HG02759 (cell line): ENCODE measurements around the gene CRTC3.
"Not testable (repeated sequence)": the region's sequence is repeated elsewhere in the genome, so short reads cannot be mapped to it uniquely, and the experiment has no call there.

Experiments
- ATAC-seq: cut with Tn5 transposase; IDR thresholded peaks from one replicate; pipeline ENCODE4 v1.9.1; 2021; ENCODE audit warnings: mild to moderate bottlenecking, moderate library complexity; ENCODE audit not compliant: unreplicated experiment

Gene CRTC3

DNA sequence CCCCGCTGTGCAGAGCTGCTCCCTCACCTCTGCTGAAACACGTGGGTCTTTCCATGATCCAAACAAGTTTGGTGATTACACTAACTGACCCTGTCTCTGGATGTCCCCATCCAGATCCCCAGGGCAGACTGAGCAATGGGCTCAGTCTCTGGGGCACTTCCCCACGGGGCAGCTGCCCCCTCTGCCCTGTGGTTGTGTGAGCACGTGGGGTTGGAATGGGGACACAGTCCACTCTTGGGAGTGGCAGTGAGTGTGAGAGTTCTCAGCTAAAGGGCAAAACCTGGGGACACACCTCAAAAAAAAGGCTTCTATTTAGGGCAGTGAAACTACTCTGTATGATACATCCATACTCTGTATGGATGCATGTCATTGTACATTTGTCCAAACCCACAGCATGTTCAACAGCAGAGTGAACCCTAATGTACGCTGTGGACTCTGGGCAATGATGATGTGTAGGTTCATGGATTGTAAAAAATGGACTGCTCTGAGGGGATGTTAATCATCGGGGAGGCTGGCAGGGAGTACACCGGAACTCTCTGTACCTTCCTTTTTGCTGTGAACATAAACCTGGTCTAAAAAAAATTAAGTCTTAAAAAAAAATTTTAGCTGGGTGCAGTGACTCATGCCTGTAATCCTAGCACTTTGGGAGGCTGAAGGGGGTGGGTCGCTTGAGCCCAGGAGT lies 137.5 kb downstream of the CRTC3 start:
- no peak for ATAC-seq

DNA sequence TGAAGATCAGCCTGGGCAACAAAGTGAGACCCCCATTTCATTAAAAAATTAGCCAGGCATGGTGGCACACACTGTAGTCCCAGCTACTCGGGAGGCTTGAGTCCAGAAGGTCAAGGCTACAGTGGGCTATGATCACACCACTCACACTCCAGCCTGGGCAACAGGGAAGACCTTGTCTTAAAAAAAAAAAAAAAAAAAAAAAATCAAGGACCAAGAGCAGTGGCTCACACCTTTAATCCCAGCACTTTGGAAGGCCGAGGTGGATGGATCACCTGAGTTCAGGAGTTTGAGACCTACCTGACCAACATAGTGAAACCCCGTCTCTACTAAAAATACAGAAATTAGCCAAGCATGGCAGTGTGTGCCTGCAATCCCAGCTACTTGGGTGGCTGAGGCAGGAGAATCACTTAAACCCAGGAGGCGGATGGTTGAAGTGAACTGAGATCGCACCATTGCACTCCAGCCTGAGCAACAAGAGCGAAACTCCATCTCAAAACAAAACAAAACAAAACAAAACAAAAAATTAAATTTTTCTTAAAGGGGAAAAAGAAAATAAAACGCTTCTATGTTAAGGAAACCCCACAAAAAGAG lies 138.1 kb downstream of the CRTC3 start:
- not testable (repeated sequence) for ATAC-seq

DNA sequence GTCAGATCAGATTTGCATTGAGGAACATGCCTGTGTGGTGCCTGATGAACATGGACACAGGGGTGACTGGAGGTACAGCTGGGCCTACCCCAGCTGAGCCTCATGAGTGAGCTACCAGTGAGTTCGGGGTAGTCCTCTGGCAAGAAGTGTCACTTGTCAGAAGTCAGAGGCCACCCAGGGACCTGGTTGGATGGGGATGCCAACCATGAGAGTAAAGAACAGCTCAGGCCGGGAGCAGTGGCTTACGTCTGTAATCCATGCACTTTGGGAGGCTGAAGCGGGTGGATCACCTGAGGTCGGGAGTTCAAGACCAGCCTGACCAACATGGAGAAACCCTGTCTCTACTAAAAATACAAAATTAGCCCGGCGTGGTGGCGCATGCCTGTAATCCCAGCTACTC lies 140.9 kb downstream of the CRTC3 start:
- not testable (repeated sequence) for ATAC-seq

DNA sequence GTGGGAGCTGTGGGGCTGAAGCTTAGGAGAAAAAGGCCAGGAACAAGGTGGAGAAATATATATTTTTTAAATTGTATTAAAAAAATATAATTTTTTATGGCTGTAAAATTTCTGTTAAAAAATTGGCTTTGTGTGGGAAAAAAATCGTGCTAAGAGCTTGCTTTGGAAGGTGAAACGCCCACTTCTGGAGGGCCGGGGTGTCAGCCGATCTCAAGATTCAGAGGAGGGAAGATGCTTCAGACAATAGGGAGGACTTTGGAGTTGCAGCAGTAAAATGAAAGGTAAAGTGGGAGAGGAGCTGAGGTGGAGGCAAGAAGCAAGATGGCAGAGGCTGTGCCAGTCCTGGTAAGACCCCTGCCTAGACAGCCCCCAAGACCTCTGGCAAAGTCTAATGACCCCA lies 141.5 kb downstream of the CRTC3 start:
- ATAC-seq: no peak

DNA sequence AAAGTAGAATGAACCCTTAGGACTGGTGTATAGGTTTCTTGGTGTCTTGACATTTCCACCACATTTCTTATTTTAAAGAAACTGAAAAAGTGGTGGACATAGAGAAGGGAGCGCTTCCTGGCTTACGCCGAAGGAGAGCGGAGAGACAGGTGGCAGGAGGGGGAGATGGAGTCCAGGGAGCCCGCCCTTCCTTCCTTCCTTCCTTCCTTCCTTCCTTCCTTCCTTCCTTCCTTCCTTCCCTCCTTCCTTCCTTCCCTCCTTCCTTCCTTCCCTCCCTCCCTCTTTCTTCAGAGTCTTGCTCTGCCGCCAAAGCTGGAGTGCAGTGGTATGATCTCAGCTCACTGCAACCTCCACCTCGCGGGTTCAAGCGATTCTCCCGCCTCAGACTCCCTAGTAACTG lies 143.6 kb downstream of the CRTC3 start:
- ATAC-seq: not testable (repeated sequence)

DNA sequence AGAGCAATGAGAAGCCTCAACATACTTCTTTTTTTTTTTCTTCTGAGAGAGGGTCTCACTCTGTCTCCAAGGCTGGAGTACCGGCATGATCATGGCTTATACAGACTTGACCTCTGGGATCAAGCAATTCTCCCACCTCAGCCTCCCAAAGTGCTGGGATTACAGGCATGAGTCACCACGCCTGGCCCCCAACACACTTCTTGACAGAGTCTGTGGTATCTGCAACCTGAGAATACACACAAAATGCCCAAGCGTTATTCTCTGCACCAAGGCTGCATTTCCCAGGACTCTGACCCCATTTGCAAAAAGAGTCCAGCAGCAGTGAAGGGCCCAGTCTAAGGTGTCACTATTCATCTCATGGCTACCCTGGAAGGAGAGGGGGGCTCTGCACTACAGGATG lies 144.8 kb downstream of the CRTC3 start:
- no peak for ATAC-seq

DNA sequence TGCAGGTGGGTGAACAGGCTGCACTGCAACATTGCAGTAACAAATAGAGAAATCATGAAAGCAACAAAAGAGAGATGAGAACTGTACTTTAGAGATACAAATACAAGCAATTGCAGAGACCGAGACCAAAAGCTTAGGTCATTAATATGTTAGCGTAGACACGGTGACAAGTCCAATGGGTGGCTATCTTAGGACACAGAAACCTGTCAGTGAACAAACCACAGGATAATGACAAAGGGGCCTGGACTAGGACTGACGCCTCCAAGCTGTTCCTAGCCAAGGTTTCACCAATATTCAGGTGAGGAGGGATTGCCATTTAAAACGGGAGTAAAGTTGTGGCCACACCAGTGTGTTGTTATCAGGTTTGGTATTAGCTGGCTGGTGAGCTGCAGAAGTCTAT lies 145.7 kb downstream of the CRTC3 start:
- ATAC-seq: no peak

DNA sequence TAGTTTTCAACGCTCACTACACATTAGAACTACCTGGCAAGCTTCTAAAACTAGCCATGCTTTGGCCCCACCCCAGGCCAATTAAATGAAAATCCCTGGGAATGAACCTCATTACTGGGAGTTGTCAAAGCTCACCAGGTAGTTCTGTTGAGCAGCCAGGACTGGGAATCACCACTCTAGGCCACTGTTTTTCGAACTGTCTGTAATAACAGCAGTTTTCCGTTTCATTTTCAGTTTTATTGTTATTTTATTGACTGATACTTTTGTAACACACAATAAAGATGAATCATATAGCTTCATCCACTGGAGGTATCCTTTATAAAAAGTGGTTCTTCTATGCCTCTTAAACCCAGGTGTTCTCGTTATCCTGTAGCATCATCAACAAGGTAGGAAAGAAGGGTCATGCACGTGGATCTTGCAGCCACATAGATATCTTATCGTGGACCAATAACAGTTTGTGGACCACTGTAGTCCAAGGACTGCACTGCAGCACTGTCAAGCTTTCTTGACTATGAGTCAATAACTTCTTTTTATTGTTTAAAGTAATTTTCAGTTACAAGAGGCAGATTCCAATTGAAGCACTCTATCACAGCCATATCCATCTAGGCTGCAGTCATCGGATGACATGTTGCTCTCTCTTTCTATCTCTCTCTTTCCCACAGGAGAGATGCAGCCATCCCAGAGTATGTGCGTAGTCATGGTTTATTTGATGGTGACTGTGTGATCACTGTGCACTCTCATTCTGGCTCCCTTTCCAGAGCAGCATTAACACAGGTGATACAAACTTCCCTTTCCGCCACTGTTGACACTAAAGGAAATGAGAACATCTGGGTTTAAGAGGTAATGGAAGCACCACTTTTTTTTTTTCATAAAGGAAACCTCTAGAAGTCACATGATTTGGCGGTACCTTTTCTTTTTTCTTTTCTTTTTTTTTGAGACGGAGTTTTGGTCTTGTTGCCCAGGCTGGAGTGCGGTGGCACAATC lies 148.4 kb downstream of the CRTC3 start:
- no peak for ATAC-seq

DNA sequence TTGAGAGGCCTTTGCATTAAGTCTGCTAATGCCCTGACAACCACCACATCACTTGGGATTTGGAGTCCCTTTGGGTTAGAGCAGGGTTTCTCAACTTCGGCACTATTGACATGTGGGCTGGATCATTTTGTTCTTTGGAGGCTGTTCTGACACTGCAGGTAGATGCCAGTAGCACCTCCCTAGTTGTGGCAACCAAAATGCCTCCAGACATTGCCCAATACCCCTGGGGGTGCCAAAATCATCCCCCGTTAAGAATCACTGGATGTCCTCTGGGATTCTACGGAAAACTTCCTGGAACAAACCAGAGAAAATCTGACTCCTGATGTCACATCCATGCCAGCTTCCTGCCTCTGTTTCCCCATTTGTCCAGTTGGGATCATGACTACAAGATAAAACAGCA lies 150.2 kb downstream of the CRTC3 start:
- no peak for ATAC-seq

DNA sequence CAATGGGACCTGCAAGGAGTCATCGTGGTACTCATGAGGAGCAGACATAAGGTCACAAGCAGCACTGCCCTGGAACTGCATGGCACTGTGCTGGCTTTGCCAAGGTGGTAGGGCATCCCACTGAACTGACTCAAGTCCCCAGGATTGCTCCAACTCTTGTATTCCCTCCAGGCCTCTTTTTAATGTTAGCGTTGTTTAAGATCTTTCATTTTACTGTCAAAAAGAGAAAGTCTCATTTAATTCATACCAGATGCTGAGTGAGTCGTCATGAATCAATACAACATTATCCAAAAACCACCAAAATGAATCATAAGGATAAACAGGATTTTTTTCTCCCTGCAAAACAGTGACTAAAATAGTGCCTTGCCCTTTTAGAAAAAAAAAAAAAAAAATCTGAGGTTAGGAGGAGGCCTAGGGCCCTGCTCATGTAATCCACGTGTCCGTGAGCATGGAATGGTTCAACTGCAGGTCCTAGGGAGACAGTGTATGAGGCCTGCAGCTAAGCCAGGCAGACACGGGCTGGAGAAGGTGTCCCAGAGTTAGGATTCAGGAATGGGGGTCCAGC lies 150.7 kb downstream of the CRTC3 start:
- ATAC-seq: no peak

DNA sequence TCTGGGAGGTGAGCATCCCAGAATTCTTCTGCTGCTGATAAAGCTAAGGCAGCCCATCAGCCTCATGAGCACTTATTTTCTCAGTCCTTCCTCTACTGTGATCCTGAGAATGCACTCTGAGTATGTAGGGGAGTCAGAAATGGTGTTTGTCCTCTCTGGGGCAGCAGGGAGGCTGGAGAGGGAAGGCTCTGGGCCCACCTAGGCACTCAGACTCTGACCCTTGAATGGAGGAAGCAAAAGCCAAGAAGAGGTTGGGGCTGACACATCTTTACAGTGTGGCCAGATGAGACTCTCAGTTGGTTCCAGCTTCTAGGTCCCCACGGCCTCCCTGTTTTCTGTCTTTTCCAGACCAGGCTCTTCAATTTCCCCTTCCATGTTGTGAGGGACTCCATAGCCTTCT lies 151.3 kb downstream of the CRTC3 start:
- ATAC-seq: no peak

DNA sequence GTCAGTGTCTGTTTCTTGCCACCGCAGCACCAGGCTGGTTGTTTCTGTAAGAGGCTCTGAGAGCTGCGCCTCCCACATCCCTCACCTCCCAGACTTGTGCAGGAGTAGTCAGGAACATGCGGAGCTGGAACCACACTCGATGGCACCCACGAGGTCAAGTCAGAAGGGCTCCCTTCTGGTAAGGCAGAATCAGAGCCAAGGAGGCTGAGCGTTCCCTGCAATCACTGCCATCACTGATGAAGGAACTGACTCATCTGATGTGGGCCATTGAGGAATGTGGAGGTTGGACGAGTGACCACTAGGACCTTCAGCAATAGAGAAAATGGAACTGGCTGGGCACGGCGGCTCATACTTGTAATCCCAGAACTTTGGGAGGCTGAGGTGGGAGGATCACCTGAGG lies 151.8 kb downstream of the CRTC3 start:
- ATAC-seq: no peak

DNA sequence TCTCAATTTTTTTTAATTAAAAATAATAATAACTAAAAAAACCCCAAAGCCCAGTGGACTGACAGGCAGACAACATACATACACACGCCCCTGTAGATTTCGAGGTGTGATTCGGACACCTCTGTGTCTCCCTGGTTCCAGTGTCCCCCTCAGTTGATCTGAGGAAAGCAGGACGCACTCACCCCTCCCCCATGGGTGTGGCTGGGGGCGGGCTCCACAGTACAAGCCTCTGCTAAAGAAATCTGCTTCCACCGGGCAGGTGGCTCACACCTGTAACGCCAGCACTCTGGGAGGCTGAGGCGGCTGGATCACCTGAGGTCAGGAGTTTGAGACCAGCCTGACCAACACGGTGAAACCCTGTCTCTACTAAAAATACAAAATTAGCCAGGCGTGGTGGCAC lies 153.6 kb downstream of the CRTC3 start:
- ATAC-seq: no peak

DNA sequence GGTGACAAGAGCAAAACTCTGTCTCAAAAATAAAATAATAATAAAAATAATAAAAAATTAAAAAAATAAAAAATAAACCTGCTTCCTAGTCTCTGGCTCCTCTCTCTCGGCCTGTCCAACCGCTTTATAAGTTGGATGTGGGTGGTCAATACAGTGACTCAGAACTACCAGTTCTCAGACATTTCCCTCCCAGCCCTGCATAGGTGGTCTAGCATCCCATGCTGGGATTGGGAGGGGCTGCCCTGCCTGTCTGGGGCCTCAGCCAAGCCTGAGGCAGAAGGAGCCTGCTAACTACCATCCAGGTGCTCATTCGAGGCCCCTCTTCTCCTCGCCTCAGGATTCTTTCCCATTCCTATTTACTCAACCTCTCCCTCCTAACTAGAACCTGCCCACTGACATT lies 154.2 kb downstream of the CRTC3 start:
- ATAC-seq: no peak

DNA sequence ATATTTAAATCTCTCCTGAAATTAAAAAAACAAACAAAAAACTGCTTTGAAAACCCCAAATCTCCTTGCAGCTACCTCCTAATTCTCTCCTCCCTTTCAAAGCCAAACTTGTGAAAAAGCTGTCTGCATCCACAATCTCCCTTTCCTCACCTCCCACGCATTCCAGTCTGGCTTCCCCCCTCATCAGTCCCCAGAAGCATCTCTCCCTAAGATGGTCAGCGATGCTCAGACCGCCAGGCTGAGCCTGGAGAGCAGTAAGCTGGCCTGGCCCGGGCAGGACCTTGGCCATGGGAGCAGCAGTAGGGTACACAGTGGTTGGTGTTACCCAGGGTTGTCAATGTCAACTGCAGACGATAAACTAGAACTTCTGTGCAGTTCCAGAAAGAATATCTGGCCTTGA lies 154.6 kb downstream of the CRTC3 start:
- ATAC-seq: no peak

DNA sequence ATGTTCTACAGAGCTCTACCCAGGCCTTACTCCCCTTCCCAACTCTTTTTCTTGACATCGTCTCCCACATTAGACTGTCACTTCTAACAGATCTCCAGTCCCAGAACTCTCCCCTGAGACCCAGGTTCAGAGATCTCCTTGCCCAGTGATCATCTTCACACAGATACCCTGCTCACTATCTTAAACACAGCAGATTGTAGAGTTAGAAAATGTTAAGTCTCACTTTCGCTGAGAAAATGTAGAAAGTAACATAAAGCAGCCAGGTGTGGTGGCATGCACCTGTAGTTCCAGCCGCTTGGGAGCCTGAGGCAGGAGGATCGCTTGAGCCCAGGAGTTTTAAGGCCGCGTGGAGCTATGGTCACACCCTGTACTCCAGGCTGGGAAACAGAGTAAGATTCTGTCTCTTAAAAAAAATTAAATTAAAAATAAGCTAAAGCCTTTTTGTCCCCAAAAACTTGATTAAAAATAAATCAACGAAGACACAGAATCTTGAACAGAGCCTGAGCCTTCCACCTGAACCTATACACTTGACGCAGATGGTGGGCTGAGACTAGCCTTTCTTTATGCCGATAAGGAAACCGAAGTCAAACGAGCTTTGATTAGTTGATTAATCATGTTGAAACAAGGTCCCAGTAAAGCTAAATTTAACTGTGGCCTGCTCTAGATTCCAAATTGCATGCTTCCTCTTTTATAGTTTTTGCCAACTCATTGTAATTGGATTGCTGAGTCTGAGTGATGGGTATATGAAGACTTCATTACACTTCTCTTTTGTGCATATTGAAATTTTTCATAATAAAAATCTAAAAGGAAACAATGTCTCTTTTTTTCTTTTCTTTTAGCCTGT lies 156.1 kb downstream of the CRTC3 start:
- ATAC-seq: peak; percentile 22

DNA sequence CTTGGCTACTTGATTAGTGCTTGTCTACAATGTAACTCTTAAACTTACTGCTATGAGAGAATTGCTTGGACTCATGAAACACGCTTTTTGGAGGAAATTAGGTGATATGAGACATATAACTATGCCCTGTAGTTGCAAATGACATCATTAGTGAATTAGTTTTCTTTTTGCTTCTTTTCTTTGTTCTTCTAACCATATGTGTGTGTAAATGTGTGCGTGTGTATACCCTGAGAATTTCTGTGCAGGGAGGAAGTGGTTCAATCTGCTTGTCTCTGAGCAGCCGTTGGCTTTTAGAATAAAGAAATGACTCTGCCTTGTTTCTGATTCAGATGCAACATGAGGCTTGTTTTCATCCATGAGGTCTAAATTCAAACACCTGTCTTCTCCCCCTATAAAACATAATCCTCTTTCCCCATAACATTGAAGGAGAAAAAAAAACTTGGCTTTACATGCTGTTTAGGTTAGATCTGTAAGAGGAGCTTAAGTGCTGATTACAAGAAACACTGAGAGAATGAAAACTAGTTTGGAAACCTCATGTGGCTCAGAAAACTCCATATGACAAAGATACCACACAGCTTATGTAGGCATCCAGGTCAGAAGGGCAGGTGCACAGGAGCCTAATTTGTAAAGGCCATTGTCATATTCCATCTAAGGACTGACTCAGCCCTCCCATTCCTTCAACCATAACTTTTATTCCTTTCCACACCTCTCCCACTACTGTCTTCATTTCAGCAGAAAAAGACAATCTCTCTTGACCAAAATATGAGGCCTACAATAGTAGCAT lies 156.9 kb downstream of the CRTC3 start:
- peak; percentile 96 for ATAC-seq

DNA sequence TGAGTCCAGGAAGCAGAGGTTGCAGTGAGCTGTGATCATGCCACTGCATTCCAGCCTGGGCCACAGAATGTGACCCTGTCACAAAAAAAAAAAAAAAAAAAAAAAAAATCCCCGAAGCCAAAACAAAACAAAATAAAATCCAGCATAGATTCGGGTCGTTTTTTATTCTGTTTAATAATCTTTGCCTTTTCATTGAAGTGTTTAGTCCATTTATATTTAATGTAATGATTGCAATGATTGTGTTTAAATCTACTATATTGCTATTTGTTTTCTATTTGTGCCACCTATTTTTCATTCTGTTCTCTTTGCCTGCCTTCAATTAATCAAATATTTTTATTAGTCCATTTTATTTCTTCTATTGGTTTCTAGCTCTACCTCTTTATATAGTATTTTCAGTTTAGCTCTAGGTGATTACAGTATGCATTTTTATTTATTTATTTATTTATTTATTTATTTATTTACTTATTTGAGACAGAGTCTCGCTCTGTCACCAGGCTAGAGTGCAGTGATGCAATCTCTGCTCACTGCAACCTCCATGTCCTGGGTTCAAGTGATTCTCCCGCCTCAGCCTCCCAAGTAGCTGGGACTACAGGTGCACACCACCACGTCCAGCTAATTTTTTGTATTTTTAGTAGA lies 159.7 kb downstream of the CRTC3 start:
- ATAC-seq: not testable (repeated sequence)

DNA sequence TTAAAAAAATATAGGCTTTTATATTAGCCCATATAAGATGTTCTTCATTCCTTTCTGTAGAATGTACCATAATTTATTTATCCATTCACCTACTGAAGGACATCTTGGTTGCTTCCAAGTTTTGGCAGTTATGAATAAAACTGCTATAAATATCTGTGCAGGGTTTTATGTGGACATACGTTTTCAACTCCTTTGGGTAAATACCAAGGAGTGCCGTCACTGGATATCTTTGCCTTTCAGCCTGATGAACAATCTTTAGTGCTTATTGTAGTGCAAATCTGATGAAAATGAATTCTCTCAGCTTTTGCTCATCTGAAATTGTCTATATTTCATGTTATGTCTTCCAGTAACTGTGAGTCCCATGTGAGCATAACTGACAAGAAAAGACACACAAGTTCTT lies 160.9 kb downstream of the CRTC3 start:
- ATAC-seq: no peak
